EL (cell line): Measurements from ENCODE around the gene C2orf68.
"Not testable (repeated sequence)": the region's sequence is repeated elsewhere in the genome, so short reads cannot be mapped to it uniquely, and the experiment has no call there.

Experiments used
- DNase-seq: peaks from one replicate; pipeline ENCODE4 v3.0.0-alpha.2; 2016

C2orf68 gene

GRCh38 chr2:85598594-85599340 lies 13.1 kb downstream of the C2orf68 start:
- DNase-seq: no peak

GRCh38 chr2:85597241-85597640 lies 14.6 kb downstream of the C2orf68 start:
- no peak for DNase-seq

GRCh38 chr2:85596486-85597143 lies 15.3 kb downstream of the C2orf68 start:
- no peak for DNase-seq

GRCh38 chr2:85596026-85596333 lies 15.9 kb downstream of the C2orf68 start:
- no peak for DNase-seq

GRCh38 chr2:85595301-85596025 lies 16.4 kb downstream of the C2orf68 start, which contains the start of gene RNF181:
RNF181 (plus strand) TSS chr2:85595745; CDS start chr2:85595764, 19 bp downstream.
- DNase-seq: peak; percentile 99

GRCh38 chr2:85594715-85595300 lies 17.1 kb downstream of the C2orf68 start:
- DNase-seq: no peak

- no peak for DNase-seq
These were observed 18.8 kb downstream of the C2orf68 start for GRCh38 chr2:85593023-85593422.

- not testable (repeated sequence) for DNase-seq
These were observed 19.6 kb downstream of the C2orf68 start for GRCh38 chr2:85592299-85592698.

GRCh38 chr2:85591563-85591962 lies 20.3 kb downstream of the C2orf68 start:
- no peak for DNase-seq

- DNase-seq: no peak
These were observed 20.9 kb downstream of the C2orf68 start for GRCh38 chr2:85590950-85591349.

- DNase-seq: peak; percentile 85
These were observed 21.7 kb downstream of the C2orf68 start for GRCh38 chr2:85589982-85590791.

- DNase-seq: no peak
These were observed 22.7 kb downstream of the C2orf68 start for GRCh38 chr2:85589181-85589580.

- DNase-seq: no peak
These were observed 23.2 kb downstream of the C2orf68 start for GRCh38 chr2:85588645-85589044.

- DNase-seq: no peak
These were observed 23.6 kb downstream of the C2orf68 start for GRCh38 chr2:85588236-85588635.

- DNase-seq: peak; percentile 69
These were observed 26.1 kb downstream of the C2orf68 start for GRCh38 chr2:85585781-85586105.

GRCh38 chr2:85584857-85585780 lies 26.7 kb downstream of the C2orf68 start:
- DNase-seq: peak; percentile 82

- DNase-seq: peak; percentile 50
These were observed 27.5 kb downstream of the C2orf68 start, which contains the start of gene VAMP5 for GRCh38 chr2:85584354-85584856. VAMP5 (plus strand) TSS chr2:85584431; CDS start chr2:85584491, 60 bp downstream.

- DNase-seq: no peak
These were observed 28.1 kb downstream of the C2orf68 start for GRCh38 chr2:85583667-85584353.

GRCh38 chr2:85582492-85582891 lies 29.4 kb downstream of the C2orf68 start:
- no peak for DNase-seq

GRCh38 chr2:85580206-85580605 lies 31.7 kb downstream of the C2orf68 start:
- no peak for DNase-seq
